Measurements from ENCODE around the gene ERC2.

The ERC2 gene

GRCh38 chr3:55958605-55959004 is 509.7 kb downstream of the ERC2 start:
- Histone ChIP-seq H2AFZ (ENCODE audit: low read depth, low read length, severe bottlenecking) (no peak overlapping the region), H3K9ac (ENCODE audit: low read length) (no peak overlapping the region), H3K4me3 (ENCODE audit: insufficient read depth, low read length, poor library complexity, severe bottlenecking) (no peak overlapping the region), H3F3A (ENCODE audit: insufficient read depth) (no peaks in the 10 kb centered on the region), H3K27me3 (ENCODE audit: low read length) (no peaks in the 10 kb centered on the region), H3K79me2 (ENCODE audit: insufficient read depth, low read length) (no peaks in the 10 kb centered on the region), H3K27ac (ENCODE audit: low read depth, low read length) (no peak overlapping the region), H3K4me2 (ENCODE audit: low read depth, low read length, poor library complexity, severe bottlenecking) (no peak overlapping the region), H3K36me3 (ENCODE audit: low read length) (no peaks in the 10 kb centered on the region), H3K9me3 (ENCODE audit: insufficient read depth, low read length) (no peaks in the 10 kb centered on the region), H3K9me2 (replicated peaks; ENCODE audit: insufficient read depth, low read length) (no peaks in the 10 kb centered on the region), H4K20me1 (ENCODE audit: low read depth, low read length) (no peaks in the 10 kb centered on the region)
- no peak for TF ChIP-seq CTCF (IDR thresholded peaks at IDR 0.05; ENCODE audit: insufficient read depth, low read length, poor library complexity, severe bottlenecking)
- TF ChIP-seq EZH2phosphoT487 (conservative IDR thresholded peaks at IDR 0.05; ENCODE audit: low read length): no peak

- H2AFZ ChIP-seq (ENCODE audit: low read depth, low read length, severe bottlenecking): no peak overlapping the region
- no peak for TF ChIP-seq CTCF (IDR thresholded peaks at IDR 0.05; ENCODE audit: insufficient read depth, low read length, poor library complexity, severe bottlenecking)
- TF ChIP-seq EZH2phosphoT487 (conservative IDR thresholded peaks at IDR 0.05; ENCODE audit: low read length): no peak
- no peak overlapping the region for H3K4me2 ChIP-seq (ENCODE audit: low read depth, low read length, poor library complexity, severe bottlenecking)
- no peaks in the 10 kb centered on the region for H3K9me3 ChIP-seq (ENCODE audit: insufficient read depth, low read length)
- no peak overlapping the region for H3K4me3 ChIP-seq (ENCODE audit: insufficient read depth, low read length, poor library complexity, severe bottlenecking)
- H3K9me2 ChIP-seq (replicated peaks; ENCODE audit: insufficient read depth, low read length): no peaks in the 10 kb centered on the region
- no peaks in the 10 kb centered on the region for H3K79me2 ChIP-seq (ENCODE audit: insufficient read depth, low read length)
- no peaks in the 10 kb centered on the region for H3K27me3 ChIP-seq (ENCODE audit: low read length)
- no peak overlapping the region for H3K27ac ChIP-seq (ENCODE audit: low read depth, low read length)
- H3K36me3 ChIP-seq (ENCODE audit: low read length): no peaks in the 10 kb centered on the region
- H4K20me1 ChIP-seq (ENCODE audit: low read depth, low read length): no peaks in the 10 kb centered on the region
- no peaks in the 10 kb centered on the region for H3F3A ChIP-seq (ENCODE audit: insufficient read depth)
- no peak overlapping the region for H3K9ac ChIP-seq (ENCODE audit: low read length)
These were observed 512.3 kb downstream of the ERC2 start for GRCh38 chr3:55955891-55956477.

- no peaks in the 10 kb centered on the region for H3F3A ChIP-seq (ENCODE audit: insufficient read depth)
- H3K36me3 ChIP-seq (ENCODE audit: low read length): no peaks in the 10 kb centered on the region
- H4K20me1 ChIP-seq (ENCODE audit: low read depth, low read length): no peaks in the 10 kb centered on the region
- H2AFZ ChIP-seq (ENCODE audit: low read depth, low read length, severe bottlenecking): no peak overlapping the region
- H3K9me2 ChIP-seq (replicated peaks; ENCODE audit: insufficient read depth, low read length): no peaks in the 10 kb centered on the region
- H3K4me3 ChIP-seq (ENCODE audit: insufficient read depth, low read length, poor library complexity, severe bottlenecking): no peak overlapping the region
- TF ChIP-seq EZH2phosphoT487 (conservative IDR thresholded peaks at IDR 0.05; ENCODE audit: low read length): no peak
- no peak for TF ChIP-seq CTCF (IDR thresholded peaks at IDR 0.05; ENCODE audit: insufficient read depth, low read length, poor library complexity, severe bottlenecking)
- no peaks in the 10 kb centered on the region for H3K79me2 ChIP-seq (ENCODE audit: insufficient read depth, low read length)
- no peak overlapping the region for H3K4me2 ChIP-seq (ENCODE audit: low read depth, low read length, poor library complexity, severe bottlenecking)
- H3K27me3 ChIP-seq (ENCODE audit: low read length): no peaks in the 10 kb centered on the region
- H3K27ac ChIP-seq (ENCODE audit: low read depth, low read length): no peak overlapping the region
- no peaks in the 10 kb centered on the region for H3K9me3 ChIP-seq (ENCODE audit: insufficient read depth, low read length)
- H3K9ac ChIP-seq (ENCODE audit: low read length): no peak overlapping the region
These were observed 516.9 kb downstream of the ERC2 start for GRCh38 chr3:55951388-55951787.

All from SU-DHL-6 (cell line).